Uterus (tissue), 2 donors: ENCODE results near the gene ATRN.

ENCODE experiments used
- POLR2A ChIP-seq, 2 donors: fragments of 450-650 bp; IDR thresholded peaks; one replicate each; pipeline ENCODE4 v1.6.1; 2016; ENCODE audit warnings: antibody characterized with exemption in 2 of 2, mild to moderate bottlenecking in 1 of 2, moderate library complexity in 1 of 2
- TF ChIP-seq, protein P1 (sequence below), 4 experiments: fragments of 200-600 bp in 2 of 4; fragments of 450-650 bp in 2 of 4; sonication (generic) in 2 of 4; IDR thresholded peaks; one replicate each; pipeline ENCODE4 v1.5.1; 2016 to 2019; ENCODE audit warnings: antibody characterized with exemption in 4 of 4, mild to moderate bottlenecking in 2 of 4, moderate library complexity in 1 of 4

DNA sequence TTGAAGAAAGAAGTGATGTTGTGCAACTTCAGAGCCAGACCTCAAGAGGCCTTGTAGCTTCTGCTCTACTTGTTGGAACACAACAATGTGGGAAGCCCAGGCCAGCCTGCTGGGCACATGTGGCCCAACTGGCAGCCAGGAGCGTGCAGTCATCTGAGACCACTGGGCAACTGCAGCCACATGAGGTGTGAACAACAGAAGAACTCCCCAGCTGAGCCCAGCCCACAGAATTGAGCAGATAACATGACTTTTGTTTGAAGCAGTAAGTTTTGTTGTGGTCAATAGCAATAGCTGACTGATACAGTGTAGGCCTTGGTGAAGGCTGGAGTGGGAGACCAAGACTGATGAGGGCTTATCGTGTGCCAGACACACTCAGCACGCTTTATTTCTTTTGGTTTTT, 219.6 kb downstream of the ATRN start:
- no peak for TF ChIP-seq POLR2A (IDR thresholded peaks at IDR 0.05)
- TF ChIP-seq, protein P1, sequence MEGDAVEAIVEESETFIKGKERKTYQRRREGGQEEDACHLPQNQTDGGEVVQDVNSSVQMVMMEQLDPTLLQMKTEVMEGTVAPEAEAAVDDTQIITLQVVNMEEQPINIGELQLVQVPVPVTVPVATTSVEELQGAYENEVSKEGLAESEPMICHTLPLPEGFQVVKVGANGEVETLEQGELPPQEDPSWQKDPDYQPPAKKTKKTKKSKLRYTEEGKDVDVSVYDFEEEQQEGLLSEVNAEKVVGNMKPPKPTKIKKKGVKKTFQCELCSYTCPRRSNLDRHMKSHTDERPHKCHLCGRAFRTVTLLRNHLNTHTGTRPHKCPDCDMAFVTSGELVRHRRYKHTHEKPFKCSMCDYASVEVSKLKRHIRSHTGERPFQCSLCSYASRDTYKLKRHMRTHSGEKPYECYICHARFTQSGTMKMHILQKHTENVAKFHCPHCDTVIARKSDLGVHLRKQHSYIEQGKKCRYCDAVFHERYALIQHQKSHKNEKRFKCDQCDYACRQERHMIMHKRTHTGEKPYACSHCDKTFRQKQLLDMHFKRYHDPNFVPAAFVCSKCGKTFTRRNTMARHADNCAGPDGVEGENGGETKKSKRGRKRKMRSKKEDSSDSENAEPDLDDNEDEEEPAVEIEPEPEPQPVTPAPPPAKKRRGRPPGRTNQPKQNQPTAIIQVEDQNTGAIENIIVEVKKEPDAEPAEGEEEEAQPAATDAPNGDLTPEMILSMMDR (IDR thresholded peaks at IDR 0.05) = no peak
